Loucy (cell line): ENCODE results near the gene KIAA0232.

Experiments used
- H2AFZ ChIP-seq: fragments of 200-600 bp; sonication (generic); 2 replicates; pipeline ENCODE4 v1.6.0; 2016; ENCODE audit warnings: antibody characterized with exemption, mild to moderate bottlenecking, low read length, moderate library complexity
- H3F3A ChIP-seq: fragments of 200-600 bp; 2 replicates; pipeline ENCODE4 v1.6.0; 2016; ENCODE audit warnings: antibody characterized with exemption, low read depth, mild to moderate bottlenecking
- H3K27me3 ChIP-seq: fragments of 200-600 bp; sonication (generic); 2 replicates; pipeline ENCODE4 v1.6.1; 2014; ENCODE audit warnings: low read length, mild to moderate bottlenecking; ENCODE audit not compliant: insufficient read depth, poor library complexity, severe bottlenecking
- H3K36me3 ChIP-seq: fragments of 200-600 bp; sonication (generic); 2 replicates; pipeline ENCODE4 v1.6.1; 2016; ENCODE audit warnings: low read length; ENCODE audit not compliant: insufficient read depth
- H3K4me1 ChIP-seq: fragments of 200-600 bp; sonication (generic); 2 replicates; pipeline ENCODE4 v1.5.1; 2014; ENCODE audit warnings: low read length, mild to moderate bottlenecking; ENCODE audit not compliant: insufficient read depth, poor library complexity, severe bottlenecking
- H3K4me2 ChIP-seq: fragments of 200-600 bp; sonication (generic); 2 replicates; pipeline ENCODE4 v1.6.0; 2014; ENCODE audit warnings: antibody characterized with exemption, low read length, low read depth, mild to moderate bottlenecking; ENCODE audit not compliant: poor library complexity, severe bottlenecking
- H3K4me3 ChIP-seq: fragments of 200-600 bp; sonication (generic); 2 replicates; pipeline ENCODE4 v1.5.1; 2014; ENCODE audit warnings: low read length, mild to moderate bottlenecking, mixed read lengths; ENCODE audit not compliant: poor library complexity, severe bottlenecking
- H3K79me2 ChIP-seq: fragments of 200-600 bp; sonication (generic); 2 replicates; pipeline ENCODE4 v1.6.1; 2014; ENCODE audit warnings: low read length; ENCODE audit not compliant: insufficient read depth
- H3K9ac ChIP-seq: fragments of 200-600 bp; sonication (generic); 2 replicates; pipeline ENCODE4 v1.6.0; 2014; ENCODE audit warnings: mild to moderate bottlenecking, low read depth, low read length, moderate library complexity; ENCODE audit not compliant: poor library complexity, severe bottlenecking
- H3K9me2 ChIP-seq: fragments of 200-600 bp; sonication (generic); replicated peaks from 2 replicates; pipeline ENCODE4 v1.6.1; 2016; ENCODE audit warnings: low read depth, low read length, mixed read lengths
- H3K9me3 ChIP-seq: fragments of 200-600 bp; sonication (generic); 2 replicates; pipeline ENCODE4 v1.6.1; 2014; ENCODE audit warnings: mild to moderate bottlenecking, antibody characterized with exemption, low read length, low read depth; ENCODE audit not compliant: insufficient read depth
- H4K20me1 ChIP-seq: fragments of 200-600 bp; sonication (generic); 2 replicates; pipeline ENCODE4 v1.6.0; 2014; ENCODE audit warnings: antibody characterized with exemption, low read length, mild to moderate bottlenecking; ENCODE audit not compliant: insufficient read depth, poor library complexity, severe bottlenecking
- EZH2phosphoT487 ChIP-seq: fragments of 200-600 bp; IDR thresholded peaks from 2 replicates; pipeline ENCODE4 v1.6.1; 2018; ENCODE audit warnings: antibody characterized with exemption, mild to moderate bottlenecking, moderate library complexity, borderline replicate concordance
- TF ChIP-seq, protein P1 (sequence below): fragments of 200-600 bp; sonication (generic); conservative IDR thresholded peaks from 2 replicates; pipeline ENCODE4 v1.5.1; 2014; ENCODE audit warnings: mild to moderate bottlenecking, antibody characterized with exemption, low read length

KIAA0232 gene

DNA sequence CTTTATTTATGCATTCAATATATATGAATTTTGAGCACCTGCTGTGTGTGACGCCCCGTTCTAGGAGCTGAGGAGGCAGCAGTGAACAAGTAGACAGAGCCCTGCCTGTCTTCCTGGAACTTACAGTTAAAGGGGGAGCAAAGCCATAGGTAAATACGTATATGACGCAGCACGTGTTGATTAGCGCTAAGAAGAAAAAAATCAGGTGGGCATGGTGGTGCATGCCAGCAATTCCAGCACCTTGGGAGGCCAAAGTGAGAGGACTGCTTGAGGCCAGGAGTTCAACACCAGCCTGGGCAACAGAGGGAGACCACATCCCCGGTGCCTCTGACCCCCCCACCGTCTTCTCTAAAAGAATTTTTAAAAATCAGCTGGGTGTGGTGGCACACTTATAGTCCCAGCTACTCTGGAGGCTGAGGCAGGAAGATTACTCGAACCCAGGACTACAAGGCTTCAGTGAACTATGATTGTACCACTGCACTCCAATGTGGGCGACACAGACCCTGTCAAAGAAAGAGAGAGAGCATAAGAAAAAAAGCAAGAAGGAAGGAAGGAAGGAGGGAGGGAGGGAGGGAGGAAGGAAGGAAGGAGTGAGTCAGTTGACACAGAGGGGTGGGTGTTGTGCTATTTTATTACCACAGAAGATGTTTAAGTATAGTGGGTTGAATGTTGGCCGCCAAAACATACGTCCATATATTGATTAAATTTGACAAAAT lies 5.4 kb upstream of the KIAA0232 start:
- Histone ChIP-seq H3K27me3 (no peaks in the 10 kb centered on the region), H3K4me2 (peak overlapping the region; percentile 57), H3F3A (no peaks in the 10 kb centered on the region; the same call in 1 of the 2 replicates), H3K4me3 (no peak overlapping the region), H3K9ac (no peak overlapping the region), H3K79me2 (no peaks in the 10 kb centered on the region), H3K4me1 (peaks cover 39% of the 10 kb centered on the region), H4K20me1 (no peaks in the 10 kb centered on the region), H2AFZ (no peak overlapping the region), H3K36me3 (no peaks in the 10 kb centered on the region), H3K9me2 (no peaks in the 10 kb centered on the region), H3K9me3 (no peaks in the 10 kb centered on the region)
- no peak for TF ChIP-seq EZH2phosphoT487
- TF ChIP-seq, protein P1, sequence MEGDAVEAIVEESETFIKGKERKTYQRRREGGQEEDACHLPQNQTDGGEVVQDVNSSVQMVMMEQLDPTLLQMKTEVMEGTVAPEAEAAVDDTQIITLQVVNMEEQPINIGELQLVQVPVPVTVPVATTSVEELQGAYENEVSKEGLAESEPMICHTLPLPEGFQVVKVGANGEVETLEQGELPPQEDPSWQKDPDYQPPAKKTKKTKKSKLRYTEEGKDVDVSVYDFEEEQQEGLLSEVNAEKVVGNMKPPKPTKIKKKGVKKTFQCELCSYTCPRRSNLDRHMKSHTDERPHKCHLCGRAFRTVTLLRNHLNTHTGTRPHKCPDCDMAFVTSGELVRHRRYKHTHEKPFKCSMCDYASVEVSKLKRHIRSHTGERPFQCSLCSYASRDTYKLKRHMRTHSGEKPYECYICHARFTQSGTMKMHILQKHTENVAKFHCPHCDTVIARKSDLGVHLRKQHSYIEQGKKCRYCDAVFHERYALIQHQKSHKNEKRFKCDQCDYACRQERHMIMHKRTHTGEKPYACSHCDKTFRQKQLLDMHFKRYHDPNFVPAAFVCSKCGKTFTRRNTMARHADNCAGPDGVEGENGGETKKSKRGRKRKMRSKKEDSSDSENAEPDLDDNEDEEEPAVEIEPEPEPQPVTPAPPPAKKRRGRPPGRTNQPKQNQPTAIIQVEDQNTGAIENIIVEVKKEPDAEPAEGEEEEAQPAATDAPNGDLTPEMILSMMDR = no peak

DNA sequence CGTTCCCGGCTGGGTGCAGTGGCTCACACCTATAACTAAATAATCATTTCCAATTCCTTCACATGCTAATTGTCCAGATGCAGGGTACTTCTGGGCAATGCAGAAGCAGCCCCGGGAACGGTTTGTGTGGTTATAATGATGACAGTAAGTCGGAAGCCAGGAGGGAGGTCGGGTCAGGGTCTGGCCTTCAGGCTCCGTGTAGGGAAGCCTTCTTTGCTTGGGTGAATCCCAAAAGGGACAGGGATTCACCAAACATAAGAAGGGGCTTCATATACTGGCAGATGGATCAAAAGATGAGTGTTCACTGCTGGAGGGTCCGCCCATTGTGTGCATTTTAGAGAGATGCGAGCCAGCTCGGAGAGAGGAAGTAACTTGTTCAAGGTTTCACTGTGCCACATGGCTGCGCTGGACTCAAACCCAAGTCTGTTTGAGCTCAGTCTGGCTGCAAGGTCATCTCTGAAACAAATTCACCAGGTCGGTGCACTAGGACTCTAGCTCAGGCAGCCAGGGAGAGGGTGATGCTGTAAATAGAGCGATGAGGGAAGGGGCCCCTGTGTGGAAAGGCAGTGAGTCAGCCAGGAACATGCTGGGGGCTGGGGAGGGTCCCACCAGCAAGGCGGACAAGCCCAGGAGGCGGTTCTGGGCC lies 4.8 kb upstream of the KIAA0232 start:
- Histone ChIP-seq H3K27me3 (no peaks in the 10 kb centered on the region), H3K4me1 (peaks cover 39% of the 10 kb centered on the region), H3K9ac (no peak overlapping the region), H3K9me3 (no peaks in the 10 kb centered on the region), H3K4me3 (no peak overlapping the region), H2AFZ (peak overlapping the region; percentile 53; the same call in 1 of the 2 replicates), H4K20me1 (no peaks in the 10 kb centered on the region), H3K79me2 (no peaks in the 10 kb centered on the region), H3K9me2 (no peaks in the 10 kb centered on the region), H3F3A (no peaks in the 10 kb centered on the region; the same call in 1 of the 2 replicates), H3K36me3 (no peaks in the 10 kb centered on the region), H3K4me2 (peak overlapping the region; percentile 57)
- TF ChIP-seq EZH2phosphoT487 = no peak
- TF ChIP-seq, protein P1 = no peak

DNA sequence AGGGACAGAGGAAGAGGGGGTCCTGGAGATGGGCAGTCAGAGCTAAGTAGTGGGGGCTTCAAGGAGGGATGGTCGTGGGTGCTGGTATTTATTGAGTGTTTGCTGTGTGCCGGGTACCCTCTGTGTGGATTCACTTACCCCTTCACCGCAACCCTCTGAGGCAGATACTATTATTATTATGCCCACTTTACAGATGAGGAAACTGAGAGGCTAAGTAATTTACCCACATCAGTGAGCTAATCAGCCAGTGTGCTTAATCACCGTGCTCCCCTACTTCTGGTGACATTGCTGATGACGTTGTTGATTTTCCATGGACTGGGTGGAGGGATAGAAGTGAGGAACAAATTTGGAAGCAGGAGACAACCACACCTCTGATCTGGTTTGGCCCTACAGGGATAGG lies 4.1 kb upstream of the KIAA0232 start:
- peaks cover 2% of the 10 kb centered on the region; the same call in 1 of the 2 replicates for H3K79me2 ChIP-seq
- no peaks in the 10 kb centered on the region for H3K36me3 ChIP-seq
- no peaks in the 10 kb centered on the region for H4K20me1 ChIP-seq
- no peak overlapping the region for H3K9ac ChIP-seq
- H3K9me3 ChIP-seq = no peaks in the 10 kb centered on the region
- peaks cover 39% of the 10 kb centered on the region for H3K4me1 ChIP-seq
- no peak overlapping the region for H3K4me3 ChIP-seq
- no peak overlapping the region for H2AFZ ChIP-seq
- no peaks in the 10 kb centered on the region for H3K27me3 ChIP-seq
- no peaks in the 10 kb centered on the region; the same call in 1 of the 2 replicates for H3F3A ChIP-seq
- H3K4me2 ChIP-seq = no peak overlapping the region
- H3K9me2 ChIP-seq = no peaks in the 10 kb centered on the region
- TF ChIP-seq, protein P1 = no peak
- no peak for TF ChIP-seq EZH2phosphoT487
